ENCODE data around the gene ADGRG6.

The ADGRG6 gene

GRCh38 chr6:142291512-142291911 is 10.3 kb upstream of the ADGRG6 start:
- no peak for DNase-seq (ENCODE audit: low read depth, low spot score)

GRCh38 chr6:142292166-142292924 is 9.5 kb upstream of the ADGRG6 start:
- DNase-seq (ENCODE audit: low read depth, low spot score): no peak

GRCh38 chr6:142293121-142293520 is 8.7 kb upstream of the ADGRG6 start:
- DNase-seq (ENCODE audit: low read depth, low spot score): no peak

- DNase-seq (ENCODE audit: low read depth, low spot score): no peak
Measured at GRCh38 chr6:142294679-142295078, 7.1 kb upstream of the ADGRG6 start.

- DNase-seq (ENCODE audit: low read depth, low spot score): no peak
Measured at GRCh38 chr6:142296975-142297604, 4.7 kb upstream of the ADGRG6 start.

GRCh38 chr6:142297605-142297995 is 4.2 kb upstream of the ADGRG6 start:
- no peak for DNase-seq (ENCODE audit: low read depth, low spot score)

- no peak for DNase-seq (ENCODE audit: low read depth, low spot score)
Measured at GRCh38 chr6:142297996-142298753, 3.6 kb upstream of the ADGRG6 start.

GRCh38 chr6:142300302-142300701 is 1.5 kb upstream of the ADGRG6 start:
- DNase-seq (ENCODE audit: low read depth, low spot score): no peak

- DNase-seq (ENCODE audit: low read depth, low spot score): no peak
Measured at GRCh38 chr6:142300758-142301650, 803 bp upstream of the ADGRG6 start.

- no peak for DNase-seq (ENCODE audit: low read depth, low spot score)
Measured at GRCh38 chr6:142302421-142303175, 791 bp downstream of the ADGRG6 start.

GRCh38 chr6:142303176-142303533 is 1.3 kb downstream of the ADGRG6 start:
- DNase-seq (ENCODE audit: low read depth, low spot score): no peak

GRCh38 chr6:142304241-142304640 is 2.4 kb downstream of the ADGRG6 start:
- no peak for DNase-seq (ENCODE audit: low read depth, low spot score)

GRCh38 chr6:142306736-142307135 is 4.9 kb downstream of the ADGRG6 start:
- DNase-seq (ENCODE audit: low read depth, low spot score): no peak

- no peak for DNase-seq (ENCODE audit: low read depth, low spot score)
Measured at GRCh38 chr6:142307963-142308748, 6.3 kb downstream of the ADGRG6 start.

- DNase-seq (ENCODE audit: low read depth, low spot score): no peak
Measured at GRCh38 chr6:142309426-142309825, 7.6 kb downstream of the ADGRG6 start.

GRCh38 chr6:142313284-142313683 is 11.5 kb downstream of the ADGRG6 start:
- DNase-seq (ENCODE audit: low read depth, low spot score): no peak

- DNase-seq (ENCODE audit: low read depth, low spot score): no peak
Measured at GRCh38 chr6:142316791-142317368, 15.1 kb downstream of the ADGRG6 start.

- no peak for DNase-seq (ENCODE audit: low read depth, low spot score)
Measured at GRCh38 chr6:142318714-142319113, 16.9 kb downstream of the ADGRG6 start.

- no peak for DNase-seq (ENCODE audit: low read depth, low spot score)
Measured at GRCh38 chr6:142320366-142320765, 18.6 kb downstream of the ADGRG6 start.

- DNase-seq (ENCODE audit: low read depth, low spot score): no peak
Measured at GRCh38 chr6:142321451-142321850, 19.6 kb downstream of the ADGRG6 start.
